ENCODE measurements around the gene PLXND1. TPM values are rescaled to one million over a fixed set of nuclear protein-coding genes. Genes with fewer than 3 reads are reported as not detected.

Gene PLXND1
- polyA plus RNA-seq, 1 donor from 2014 or later = 0.05 TPM

DNA sequence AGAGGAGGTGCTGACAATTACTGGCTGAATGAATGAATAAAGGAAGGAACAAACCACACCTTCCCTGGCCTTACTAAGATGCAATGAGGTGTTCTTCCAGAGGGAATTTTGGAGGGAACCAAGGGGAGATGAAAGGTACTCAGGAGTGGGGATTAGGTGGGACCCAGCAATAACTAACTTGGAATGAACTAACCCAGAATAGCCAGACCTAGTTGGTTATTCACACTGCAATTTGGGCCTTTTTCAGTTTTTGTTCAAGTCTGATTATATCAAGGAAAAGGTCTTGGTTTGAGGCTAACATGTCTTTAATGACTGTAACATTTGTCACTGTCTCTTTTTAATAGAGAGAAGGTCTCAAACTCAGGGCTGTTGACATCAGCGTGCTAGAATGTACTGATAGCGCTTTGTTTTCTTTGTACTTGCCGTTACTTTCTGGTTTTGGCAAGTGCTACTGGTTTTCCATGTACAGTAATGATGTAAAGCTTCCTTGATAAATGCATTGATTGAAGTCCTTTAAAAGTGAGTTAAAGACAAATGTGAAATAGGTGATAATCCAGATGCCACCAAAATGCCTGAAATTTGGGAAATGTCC is 3.2 kb upstream of the PLXND1 start:
- Histone ChIP-seq H3K9me2 (ENCODE audit: insufficient read depth, low read length) (no peaks in the 10 kb centered on the region), H3K36me3 (ENCODE audit: insufficient read depth, low read length) (no peaks in the 10 kb centered on the region), H4K20me1 (ENCODE audit: insufficient read depth) (no peaks in the 10 kb centered on the region), H3K9ac (ENCODE audit: low read length) (no peak overlapping the region), H3K79me2 (replicated peaks; ENCODE audit: insufficient read depth, low read length) (no peaks in the 10 kb centered on the region), H3K4me2 (ENCODE audit: low read length) (no peak overlapping the region), H3F3A (ENCODE audit: insufficient read depth, low read length, poor library complexity, severe bottlenecking) (no peaks in the 10 kb centered on the region), H2AFZ (ENCODE audit: low read depth, low read length) (no peak overlapping the region), H3K4me3 (ENCODE audit: low read length) (no peak overlapping the region), H3K27me3 (ENCODE audit: insufficient read depth, low read depth, low read length) (peaks cover 36% of the 10 kb centered on the region), H3K9me3 (ENCODE audit: low read length) (no peaks in the 10 kb centered on the region), H3K27ac (ENCODE audit: low read length) (no peak overlapping the region)
- TF ChIP-seq EZH2 (IDR thresholded peaks at IDR 0.05; ENCODE audit: borderline replicate concordance, insufficient read depth, low read length, poor library complexity, severe bottlenecking) (no peak), RAD21 (conservative IDR thresholded peaks at IDR 0.05) (no peak), REST (IDR thresholded peaks at IDR 0.05; ENCODE audit: borderline replicate concordance) (no peak), MXI1 (conservative IDR thresholded peaks at IDR 0.05; ENCODE audit: poor library complexity, severe bottlenecking) (no peak), TAF1 (IDR thresholded peaks at IDR 0.05; ENCODE audit: low read depth) (no peak), EP300 (conservative IDR thresholded peaks at IDR 0.05; ENCODE audit: poor library complexity, severe bottlenecking) (no peak), SMC3 (conservative IDR thresholded peaks at IDR 0.05; ENCODE audit: poor library complexity) (no peak), POLR2AphosphoS5 (IDR thresholded peaks at IDR 0.05) (no peak)
- TF ChIP-seq, protein P1, sequence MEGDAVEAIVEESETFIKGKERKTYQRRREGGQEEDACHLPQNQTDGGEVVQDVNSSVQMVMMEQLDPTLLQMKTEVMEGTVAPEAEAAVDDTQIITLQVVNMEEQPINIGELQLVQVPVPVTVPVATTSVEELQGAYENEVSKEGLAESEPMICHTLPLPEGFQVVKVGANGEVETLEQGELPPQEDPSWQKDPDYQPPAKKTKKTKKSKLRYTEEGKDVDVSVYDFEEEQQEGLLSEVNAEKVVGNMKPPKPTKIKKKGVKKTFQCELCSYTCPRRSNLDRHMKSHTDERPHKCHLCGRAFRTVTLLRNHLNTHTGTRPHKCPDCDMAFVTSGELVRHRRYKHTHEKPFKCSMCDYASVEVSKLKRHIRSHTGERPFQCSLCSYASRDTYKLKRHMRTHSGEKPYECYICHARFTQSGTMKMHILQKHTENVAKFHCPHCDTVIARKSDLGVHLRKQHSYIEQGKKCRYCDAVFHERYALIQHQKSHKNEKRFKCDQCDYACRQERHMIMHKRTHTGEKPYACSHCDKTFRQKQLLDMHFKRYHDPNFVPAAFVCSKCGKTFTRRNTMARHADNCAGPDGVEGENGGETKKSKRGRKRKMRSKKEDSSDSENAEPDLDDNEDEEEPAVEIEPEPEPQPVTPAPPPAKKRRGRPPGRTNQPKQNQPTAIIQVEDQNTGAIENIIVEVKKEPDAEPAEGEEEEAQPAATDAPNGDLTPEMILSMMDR (IDR thresholded peaks at IDR 0.05; ENCODE audit: poor library complexity, severe bottlenecking) = no peak

- Histone ChIP-seq H3K9me2 (ENCODE audit: insufficient read depth, low read length) (no peaks in the 10 kb centered on the region), H3K79me2 (replicated peaks; ENCODE audit: insufficient read depth, low read length) (no peaks in the 10 kb centered on the region), H3K9me3 (ENCODE audit: low read length) (no peaks in the 10 kb centered on the region), H3F3A (ENCODE audit: insufficient read depth, low read length, poor library complexity, severe bottlenecking) (no peaks in the 10 kb centered on the region), H2AFZ (ENCODE audit: low read depth, low read length) (no peak overlapping the region), H4K20me1 (ENCODE audit: insufficient read depth) (no peaks in the 10 kb centered on the region), H3K27ac (ENCODE audit: low read length) (no peak overlapping the region), H3K36me3 (ENCODE audit: insufficient read depth, low read length) (no peaks in the 10 kb centered on the region), H3K4me2 (ENCODE audit: low read length) (no peak overlapping the region), H3K4me3 (ENCODE audit: low read length) (no peak overlapping the region), H3K27me3 (ENCODE audit: insufficient read depth, low read depth, low read length) (peaks cover 43% of the 10 kb centered on the region), H3K9ac (ENCODE audit: low read length) (no peak overlapping the region)
- TF ChIP-seq, protein P1 (IDR thresholded peaks at IDR 0.05; ENCODE audit: poor library complexity, severe bottlenecking) = no peak
- no peak for TF ChIP-seq MXI1 (conservative IDR thresholded peaks at IDR 0.05; ENCODE audit: poor library complexity, severe bottlenecking)
- TF ChIP-seq RAD21 (conservative IDR thresholded peaks at IDR 0.05) = no peak
- no peak for TF ChIP-seq POLR2AphosphoS5 (IDR thresholded peaks at IDR 0.05)
- TF ChIP-seq EP300 (conservative IDR thresholded peaks at IDR 0.05; ENCODE audit: poor library complexity, severe bottlenecking) = no peak
- TF ChIP-seq EZH2 (IDR thresholded peaks at IDR 0.05; ENCODE audit: borderline replicate concordance, insufficient read depth, low read length, poor library complexity, severe bottlenecking) = no peak
- no peak for TF ChIP-seq SMC3 (conservative IDR thresholded peaks at IDR 0.05; ENCODE audit: poor library complexity)
- no peak for TF ChIP-seq TAF1 (IDR thresholded peaks at IDR 0.05; ENCODE audit: low read depth)
- no peak for TF ChIP-seq REST (IDR thresholded peaks at IDR 0.05; ENCODE audit: borderline replicate concordance)
Observed at GRCh38 chr3:129608936-129609590, 2.6 kb upstream of the PLXND1 start.
